K562 (cell line): ENCODE results near the gene FMOD. TPM values are rescaled to one million over a fixed set of nuclear protein-coding genes. Genes with fewer than 3 reads are reported as not detected.

Experiments used
- ATAC-seq: fragments of 200-7000 bp; cut with Tn5 transposase; 3 replicates; pipeline ENCODE4 v1.9.1; 2020; ENCODE audit warnings: moderate library complexity
- BruUV-seq: library from RNA; stranded (reverse); fragments of 400-500 nt; replicated peaks from 2 replicates; lab custom pipeline; 2021; lab: Mats Ljungman, UMichigan
- CTCF ChIA-PET: fragments of 300-600 bp; formaldehyde crosslinking; extraction: SDS; loops from one replicate; lab custom pipeline; 2021; ENCODE audit warnings: low intra/inter-chr PET ratio; lab: Yijun Ruan, JAX
- POLR2A ChIA-PET: fragments of 300-600, 350-650 bp; sonication (Branson Sonifier 250); formaldehyde crosslinking; extraction: SDS; loops from one replicate; lab custom pipeline; 2021; ENCODE audit warnings: antibody characterized with exemption, inconsistent platforms; lab: Yijun Ruan, JAX
- DNase-seq, 4 experiments: peaks; one replicate each; pipeline versions ENCODE4 v3.0.0 to v3.0.0-alpha.2; 2011 to 2018; ENCODE audit warnings: low spot score in 3 of 4, mixed read lengths in 3 of 4; ENCODE audit errors: extremely low read depth in 1 of 4
- FAIRE-seq: peaks from 2 replicates; lab custom pipeline; 2011; peaks lifted over from hg19 to GRCh38; lab: Jason Lieb, UNC
- H2AFZ ChIP-seq: 2 replicates; pipeline ENCODE4 v1.6.0; 2011; ENCODE audit warnings: low read depth, low read length, control low read depth, inconsistent platforms
- H3K27ac ChIP-seq: fragments of 200-600 bp; 3 replicates; pipeline ENCODE4 v1.8.0; 2011; ENCODE audit warnings: low read depth, mild to moderate bottlenecking, control low read depth, inconsistent platforms, low read length, moderate library complexity, mixed read lengths; ENCODE audit errors: extremely low read depth
- H3K27me3 ChIP-seq, 2 experiments: fragments of 300-600 bp in 1 of 2; 2 replicates in 1 of 2; 3 replicates in 1 of 2; pipeline versions ENCODE4 v1.6.0 to v1.8.0; 2011; ENCODE audit warnings: inconsistent platforms in 2 of 2, low read length in 2 of 2, mild to moderate bottlenecking in 1 of 2, mixed read lengths in 1 of 2, moderate library complexity in 1 of 2; ENCODE audit not compliant: control insufficient read depth in 2 of 2, insufficient read depth in 2 of 2
- H3K36me3 ChIP-seq: fragments of 300-600 bp; 3 replicates; pipeline ENCODE4 v1.8.0; 2011; ENCODE audit warnings: mild to moderate bottlenecking, low read length, inconsistent platforms; ENCODE audit not compliant: control insufficient read depth, insufficient read depth
- H3K4me1 ChIP-seq, 2 experiments: fragments of 200-600 bp in 1 of 2; replicated peaks in 1 of 2; 2 replicates in 1 of 2; 3 replicates in 1 of 2; pipeline versions ENCODE4 v1.5.1 to v1.8.0; 2011; ENCODE audit warnings: inconsistent platforms in 2 of 2, low read length in 2 of 2, mild to moderate bottlenecking in 1 of 2, mixed read lengths in 1 of 2, moderate library complexity in 1 of 2; ENCODE audit not compliant: control insufficient read depth in 2 of 2, insufficient read depth in 2 of 2
- H3K4me2 ChIP-seq: 2 replicates; pipeline ENCODE4 v1.6.1; 2011; ENCODE audit warnings: low read length, control low read depth, inconsistent platforms, mixed read lengths; ENCODE audit not compliant: insufficient read depth
- H3K4me3 ChIP-seq: fragments of 200-600 bp; sonication (generic), shearing (Covaris generic); 2 replicates; pipeline ENCODE4 v1.5.1; 2016; ENCODE audit warnings: control low read depth, inconsistent platforms
- H3K79me2 ChIP-seq: fragments of 200-600 bp; 3 replicates; pipeline ENCODE4 v1.8.0; 2011; ENCODE audit warnings: low read length, inconsistent platforms; ENCODE audit not compliant: control insufficient read depth, insufficient read depth
- H3K9ac ChIP-seq, 2 experiments: 2 replicates each; pipeline versions ENCODE4 v1.6.0 to v1.6.1; 2011; ENCODE audit warnings: low read depth in 2 of 2, low read length in 2 of 2, control low read depth in 1 of 2, inconsistent platforms in 1 of 2, mild to moderate bottlenecking in 1 of 2, mixed read lengths in 1 of 2; ENCODE audit not compliant: insufficient read depth in 1 of 2
- H3K9me1 ChIP-seq: one replicate; pipeline ENCODE4 v1.6.0; 2011; ENCODE audit warnings: inconsistent platforms, mild to moderate bottlenecking, low read length, moderate library complexity; ENCODE audit not compliant: control insufficient read depth, insufficient read depth
- H3K9me3 ChIP-seq: replicated peaks from 2 replicates; pipeline ENCODE4 v1.5.1; 2011; ENCODE audit warnings: low read depth, low read length, inconsistent platforms; ENCODE audit not compliant: control insufficient read depth, insufficient read depth
- H4K20me1 ChIP-seq: replicated peaks from 2 replicates; pipeline ENCODE4 v1.6.1; 2011; ENCODE audit warnings: low read length, inconsistent platforms, mixed read lengths; ENCODE audit not compliant: control insufficient read depth, insufficient read depth
- HDAC6 ChIP-seq: IDR thresholded peaks from 2 replicates; pipeline ENCODE4 v1.6.1; 2012; ENCODE audit warnings: low read depth, mild to moderate bottlenecking, control low read depth, inconsistent platforms, low read length, moderate library complexity
- LARP7 ChIP-seq: fragments of 450-650 bp; IDR thresholded peaks from 2 replicates; pipeline ENCODE4 v1.6.1; 2016
- LEF1 ChIP-seq: fragments of 450-650 bp; IDR thresholded peaks from 2 replicates; pipeline ENCODE4 v1.6.1; 2016; ENCODE audit warnings: mild to moderate bottlenecking
- RAD21 ChIP-seq, 2 experiments: fragments of 250-450 bp in 1 of 2; fragments of 450-650 bp in 1 of 2; sonication (Bioruptor Pico) in 1 of 2; formaldehyde crosslinking in 1 of 2; IDR thresholded peaks in 1 of 2; conservative IDR thresholded peaks in 1 of 2; 2 replicates each; pipeline versions ENCODE4 v1.4.0 to v1.8.0; 2020 to 2022; ENCODE audit warnings: mild to moderate bottlenecking in 2 of 2, moderate library complexity in 1 of 2
- WGBS: fragments of 100-300 bp; shearing (Covaris generic); methylation state at CpG from one replicate; pipeline ENCODE4 v1.1.6; 2016; ENCODE audit warnings: low coverage, mixed read lengths; ENCODE audit not compliant: insufficient coverage; ENCODE audit errors: missing lambda C conversion rate; 5-methylcytosine and 5-hydroxymethylcytosine counted together
- in situ Hi-C: fragments of 300-500 bp; cut with MboI; formaldehyde crosslinking; loops from 4 replicates; pipeline ENCODE4 v1.15.0; 2018; ENCODE audit warnings: inconsistent platforms, mixed read lengths
- intact Hi-C: fragments of 100-400 bp; cut with micrococcal nuclease; formaldehyde crosslinking; loops from 2 replicates; pipeline ENCODE4 v1.14.2; 2022
- polyA plus RNA-seq, 8 experiments: library from polyadenylated mRNA; depleted of rRNA in 4 of 8; stranded (reverse) in 5 of 8; unstranded in 3 of 8; fragments of >200 nt; fragmentation: Nextera tagmentation in 2 of 8; fragmentation: Illumina TruSeq in 1 of 8; extraction: Ambion mirVana in 2 of 8; extraction: Trizol in 1 of 8; gene quantifications; 2 replicates each; pipeline versions ENCODE4 v1.2.1 to v1.2.3, GENCODE V29; 2011 to 2014; ENCODE audit warnings: inconsistent platforms in 1 of 8, missing spikeins in 1 of 8
- total RNA-seq, 7 experiments: library from RNA; depleted of rRNA in 6 of 7; stranded (reverse); fragments of >200 nt in 6 of 7; fragmentation: Illumina TruSeq in 2 of 7; extraction: Trizol in 2 of 7; gene quantifications; 2 replicates each; pipeline versions ENCODE4 v1.2.1 to v1.2.3, GENCODE V29; 2011 to 2021; ENCODE audit warnings: low replicate concordance in 1 of 7
- TF ChIP-seq, protein P1 (sequence below), 2 experiments: fragments of 450-650 bp; formaldehyde crosslinking in 1 of 2; IDR thresholded peaks; 2 replicates each; pipeline versions ENCODE4 v1.4.0 to v1.6.1; 2014 to 2020; ENCODE audit warnings: mild to moderate bottlenecking in 2 of 2, borderline replicate concordance in 1 of 2, low read depth in 1 of 2
- TF ChIP-seq, protein P2 (sequence below), 3 experiments: IDR thresholded peaks in 2 of 3; conservative IDR thresholded peaks in 1 of 3; 2 replicates each; pipeline ENCODE4 v1.5.1; 2011 to 2012; ENCODE audit warnings: low read length in 3 of 3, mild to moderate bottlenecking in 3 of 3, control low read depth in 2 of 3, improper control_type of control experiment in 1 of 3, inconsistent platforms in 1 of 3, low read depth in 1 of 3, mixed read lengths in 1 of 3, moderate library complexity in 1 of 3; ENCODE audit not compliant: insufficient read depth in 2 of 3

Gene FMOD
- total and polyA plus RNA-seq, 9 of the 15 experiments (the other 6 are each of a cell fraction or from before 2014, with no cell fraction given) = 0.03 to 0.13 (median 0.03) TPM; not detected in 6

DNA sequence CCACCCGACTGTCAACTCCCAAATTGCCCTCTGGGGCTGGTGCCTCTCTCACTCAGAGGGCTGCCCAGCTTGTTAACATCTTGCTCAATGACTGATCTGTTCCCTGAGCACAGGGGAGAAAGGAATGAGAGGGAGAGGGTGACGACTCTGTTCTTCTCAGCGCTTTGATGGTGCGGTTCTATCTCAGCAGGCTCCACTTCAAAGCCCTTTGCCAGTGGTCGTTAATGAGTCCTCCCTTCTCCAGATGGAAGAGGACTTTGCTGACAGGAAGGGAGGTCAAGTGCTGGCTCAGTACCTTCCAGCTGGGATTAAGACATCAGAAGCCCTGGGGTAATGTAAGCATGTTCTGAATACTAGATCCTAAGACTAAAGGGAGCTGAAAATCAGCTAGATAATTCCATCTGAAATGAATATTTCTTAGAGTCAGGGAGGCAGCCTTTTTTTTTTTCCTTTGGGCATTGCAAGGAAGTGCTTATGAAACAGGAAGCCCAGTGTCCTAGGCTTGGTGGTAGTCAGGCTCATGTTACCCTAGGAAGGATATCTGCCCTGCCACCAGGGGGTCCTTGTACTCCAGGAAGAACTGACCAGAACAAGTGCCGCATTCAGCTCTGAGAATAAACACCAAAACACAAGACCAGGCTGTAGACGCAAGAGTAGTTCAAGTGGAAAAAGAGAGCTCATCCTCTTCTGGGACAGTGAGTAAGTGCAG lies 4.7 kb downstream of the FMOD start:
- no peak overlapping the region for H2AFZ ChIP-seq
- peaks cover 51 to 82% of the 10 kb centered on the region in 2 experiments for H3K27me3 ChIP-seq
- intact Hi-C loops (loop anchor here (2.0 kb wide), 1 partner anchor 71 kb away; no protein-coding TSS in a partner anchor), in situ Hi-C loops (no loop called here)
- no peaks in the 10 kb centered on the region for H3K79me2 ChIP-seq
- ATAC-seq (peak; percentile 46; the same call in 2 of the 3 replicates), DNase-seq (peak in 1 of 4 experiments; percentile 26), FAIRE-seq (peak; percentile 44)
- H3K4me2 ChIP-seq = no peak overlapping the region
- H3K9ac ChIP-seq = no peak overlapping the region
- ChIA-PET CTCF (no interaction called here), POLR2A (interaction anchor here (0.5 to 1.5 kb wide), 3 partner anchors 9 to 633 kb away, joined by 3 to 6 read pairs (median 5); no protein-coding TSS in a partner anchor)
- no TSS peak for BruUV-seq
- H3K4me3 ChIP-seq = no peak overlapping the region
- H4K20me1 ChIP-seq = peaks cover 14% of the 10 kb centered on the region; the same call in 1 of the 2 replicates
- no peak overlapping the region for H3K27ac ChIP-seq
- WGBS = 9% methylated on average over 7 of the region's 7 CpGs
- peaks cover 0 to 4% of the 10 kb centered on the region in 2 experiments; a peak in 3 of 5 replicates for H3K4me1 ChIP-seq
- TF ChIP-seq RAD21 (CRISPR knock-in tag; conservative IDR thresholded peaks at IDR 0.05 in 1 of 2, IDR thresholded peaks at IDR 0.05 in 1 of 2) (peak in 1 of 2 experiments; percentile 51; a peak in 2 of 4 replicates), LEF1 (no peak), HDAC6 (no peak), LARP7 (no peak)
- TF ChIP-seq, protein P1, sequence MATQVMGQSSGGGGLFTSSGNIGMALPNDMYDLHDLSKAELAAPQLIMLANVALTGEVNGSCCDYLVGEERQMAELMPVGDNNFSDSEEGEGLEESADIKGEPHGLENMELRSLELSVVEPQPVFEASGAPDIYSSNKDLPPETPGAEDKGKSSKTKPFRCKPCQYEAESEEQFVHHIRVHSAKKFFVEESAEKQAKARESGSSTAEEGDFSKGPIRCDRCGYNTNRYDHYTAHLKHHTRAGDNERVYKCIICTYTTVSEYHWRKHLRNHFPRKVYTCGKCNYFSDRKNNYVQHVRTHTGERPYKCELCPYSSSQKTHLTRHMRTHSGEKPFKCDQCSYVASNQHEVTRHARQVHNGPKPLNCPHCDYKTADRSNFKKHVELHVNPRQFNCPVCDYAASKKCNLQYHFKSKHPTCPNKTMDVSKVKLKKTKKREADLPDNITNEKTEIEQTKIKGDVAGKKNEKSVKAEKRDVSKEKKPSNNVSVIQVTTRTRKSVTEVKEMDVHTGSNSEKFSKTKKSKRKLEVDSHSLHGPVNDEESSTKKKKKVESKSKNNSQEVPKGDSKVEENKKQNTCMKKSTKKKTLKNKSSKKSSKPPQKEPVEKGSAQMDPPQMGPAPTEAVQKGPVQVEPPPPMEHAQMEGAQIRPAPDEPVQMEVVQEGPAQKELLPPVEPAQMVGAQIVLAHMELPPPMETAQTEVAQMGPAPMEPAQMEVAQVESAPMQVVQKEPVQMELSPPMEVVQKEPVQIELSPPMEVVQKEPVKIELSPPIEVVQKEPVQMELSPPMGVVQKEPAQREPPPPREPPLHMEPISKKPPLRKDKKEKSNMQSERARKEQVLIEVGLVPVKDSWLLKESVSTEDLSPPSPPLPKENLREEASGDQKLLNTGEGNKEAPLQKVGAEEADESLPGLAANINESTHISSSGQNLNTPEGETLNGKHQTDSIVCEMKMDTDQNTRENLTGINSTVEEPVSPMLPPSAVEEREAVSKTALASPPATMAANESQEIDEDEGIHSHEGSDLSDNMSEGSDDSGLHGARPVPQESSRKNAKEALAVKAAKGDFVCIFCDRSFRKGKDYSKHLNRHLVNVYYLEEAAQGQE (IDR thresholded peaks at IDR 0.05; ENCODE audit: borderline replicate concordance) = peak; percentile 24; the same call in 1 of the 2 replicates
- TF ChIP-seq, protein P1 (CRISPR knock-in tag; IDR thresholded peaks at IDR 0.05; ENCODE audit: low read depth) = no peak
- TF ChIP-seq, protein P2, sequence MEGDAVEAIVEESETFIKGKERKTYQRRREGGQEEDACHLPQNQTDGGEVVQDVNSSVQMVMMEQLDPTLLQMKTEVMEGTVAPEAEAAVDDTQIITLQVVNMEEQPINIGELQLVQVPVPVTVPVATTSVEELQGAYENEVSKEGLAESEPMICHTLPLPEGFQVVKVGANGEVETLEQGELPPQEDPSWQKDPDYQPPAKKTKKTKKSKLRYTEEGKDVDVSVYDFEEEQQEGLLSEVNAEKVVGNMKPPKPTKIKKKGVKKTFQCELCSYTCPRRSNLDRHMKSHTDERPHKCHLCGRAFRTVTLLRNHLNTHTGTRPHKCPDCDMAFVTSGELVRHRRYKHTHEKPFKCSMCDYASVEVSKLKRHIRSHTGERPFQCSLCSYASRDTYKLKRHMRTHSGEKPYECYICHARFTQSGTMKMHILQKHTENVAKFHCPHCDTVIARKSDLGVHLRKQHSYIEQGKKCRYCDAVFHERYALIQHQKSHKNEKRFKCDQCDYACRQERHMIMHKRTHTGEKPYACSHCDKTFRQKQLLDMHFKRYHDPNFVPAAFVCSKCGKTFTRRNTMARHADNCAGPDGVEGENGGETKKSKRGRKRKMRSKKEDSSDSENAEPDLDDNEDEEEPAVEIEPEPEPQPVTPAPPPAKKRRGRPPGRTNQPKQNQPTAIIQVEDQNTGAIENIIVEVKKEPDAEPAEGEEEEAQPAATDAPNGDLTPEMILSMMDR (IDR thresholded peaks at IDR 0.05 in 2 of 3, conservative IDR thresholded peaks at IDR 0.05 in 1 of 3; ENCODE audit: insufficient read depth in 2 of 3, low read depth in 1 of 3, low read length in 3 of 3) = peak; percentile 31 to 39 (median 32); a peak in 5 of 6 replicates
- H3K9me1 ChIP-seq = no peaks in the 10 kb centered on the region
- H3K36me3 ChIP-seq = no peaks in the 10 kb centered on the region
- H3K9me3 ChIP-seq = no peaks in the 10 kb centered on the region
